ENCODE measurements around the gene CDH13. TPM values are rescaled to one million over a fixed set of nuclear protein-coding genes. Genes with fewer than 3 reads are reported as not detected.

The CDH13 gene
- total and polyA plus RNA-seq, 9 of the 15 experiments (the other 6 are each of a cell fraction or from before 2014, with no cell fraction given), result 0.03 TPM; not detected in 8

GRCh38 chr16:83810901-83811300 is 1184.1 kb downstream of the CDH13 start:
- no peak overlapping the region for H2AFZ ChIP-seq (ENCODE audit: low read depth, low read length)
- BruUV-seq (replicated peaks), result no TSS peak
- in situ Hi-C loops (cut with MboI), result no loop called here
- peaks cover 22% of the 10 kb centered on the region for H3K79me2 ChIP-seq (ENCODE audit: control insufficient read depth, insufficient read depth, low read length)
- peaks cover 10 to 12% of the 10 kb centered on the region in 2 experiments for H3K27me3 ChIP-seq (ENCODE audit: control insufficient read depth in 2 of 2, insufficient read depth in 2 of 2, low read length in 2 of 2)
- no peak overlapping the region for H3K27ac ChIP-seq (ENCODE audit: extremely low read depth, low read depth, low read length)
- CTCF ChIA-PET (ENCODE audit: low intra/inter-chr PET ratio), result no interaction called here
- peaks cover 36% of the 10 kb centered on the region for H3K36me3 ChIP-seq (ENCODE audit: control insufficient read depth, insufficient read depth, low read length)
- no peak overlapping the region for H3K9ac ChIP-seq (ENCODE audit: insufficient read depth in 1 of 2, low read depth in 2 of 2, low read length in 2 of 2)
- H3K4me2 ChIP-seq (ENCODE audit: insufficient read depth, low read length), result no peak overlapping the region
- peaks cover 3% of the 10 kb centered on the region for H3K9me1 ChIP-seq (ENCODE audit: control insufficient read depth, insufficient read depth, low read length)
- H4K20me1 ChIP-seq (replicated peaks; ENCODE audit: control insufficient read depth, insufficient read depth, low read length), result peaks cover 6% of the 10 kb centered on the region; the same call in 1 of the 2 replicates
- no peak overlapping the region for H3K4me3 ChIP-seq
- 63% methylated on average over 1 of the region's 1 CpG for WGBS (ENCODE audit: insufficient coverage, low coverage, missing lambda C conversion rate)
- peaks cover 4 to 9% of the 10 kb centered on the region in 2 experiments; a peak in 4 of 5 replicates for H3K4me1 ChIP-seq (replicated peaks in 1 of 2; ENCODE audit: control insufficient read depth in 2 of 2, insufficient read depth in 2 of 2, low read length in 2 of 2)
- no peaks in the 10 kb centered on the region for H3K9me3 ChIP-seq (replicated peaks; ENCODE audit: control insufficient read depth, insufficient read depth, low read depth, low read length)
- no peak for ATAC-seq
- intact Hi-C loops (cut with micrococcal nuclease), result no loop called here
- no peak for FAIRE-seq
- POLR2A ChIA-PET, result no interaction called here
- DNase-seq (ENCODE audit: extremely low read depth in 1 of 4, low spot score in 3 of 4), result no peak
- TF ChIP-seq ZNF518B (CRISPR knock-in tag; IDR thresholded peaks at IDR 0.05) (no peak), TCF3 (CRISPR knock-in tag; IDR thresholded peaks at IDR 0.05) (no peak), SREBF2 (CRISPR knock-in tag; IDR thresholded peaks at IDR 0.05) (no peak), ZNF354B (CRISPR knock-in tag; IDR thresholded peaks at IDR 0.05) (no peak), HNRNPH1 (optimal IDR thresholded peaks at IDR 0.05; ENCODE audit: low read depth, low read length) (no peak), CREB3 (tag; conservative IDR thresholded peaks at IDR 0.05; ENCODE audit: low read depth) (no peak), HOXB6 (CRISPR knock-in tag; IDR thresholded peaks at IDR 0.05; ENCODE audit: borderline replicate concordance) (no peak), ZFX (CRISPR knock-in tag; IDR thresholded peaks at IDR 0.05) (no peak), REST (IDR thresholded peaks at IDR 0.05; ENCODE audit: borderline replicate concordance) (no peak), REST (CRISPR knock-in tag; IDR thresholded peaks at IDR 0.05; ENCODE audit: low read depth) (no peak)

All from K562 (cell line).